Measurements from ENCODE around the gene CDC42EP2. TPM values are rescaled to one million over a fixed set of nuclear protein-coding genes. Genes with fewer than 3 reads are reported as not detected.

CDC42EP2 gene
- total and polyA plus RNA-seq, 10 of the 15 experiments (the other 5 are each of a cell fraction or from before 2014, with no cell fraction given) = 0.03 to 1.2 (median 0.09) TPM; not detected in 3

- H3K79me2 ChIP-seq (ENCODE audit: control insufficient read depth, insufficient read depth, low read length) = no peaks in the 10 kb centered on the region
- in situ Hi-C loops (cut with MboI) (no loop called here), intact Hi-C loops (cut with micrococcal nuclease; ENCODE audit: unreplicated experiment) (loop anchor here (1.0 kb wide), 2 partner anchors 40 to 55 kb away; no protein-coding TSS in a partner anchor)
- DNase-seq (ENCODE audit: low read depth, low spot score) (no peak), FAIRE-seq (peak; percentile 84), ATAC-seq (peak; percentile 89)
- ChIA-PET RAD21 (ENCODE audit: unreplicated experiment) (interaction anchor here (0.6 to 8.7 kb wide), 33 partner anchors 9 to 439 kb away, joined by 3 to 254 read pairs (median 6); partner anchors contain the start of genes CDC42EP2, DPF2 and POLA2), SMC1A (ENCODE audit: uncharacterized antibody, unreplicated experiment) (interaction anchor here (0.6 to 10.3 kb wide), 21 partner anchors 9 to 427 kb away, joined by 3 to 180 read pairs (median 4); partner anchors contain the start of genes CDC42EP2, DPF2 and POLA2), POLR2A (interaction anchor here (0.6 to 2.8 kb wide), 9 partner anchors 13 to 163 kb away, joined by 3 to 29 read pairs (median 8); partner anchors contain the start of genes CDC42EP2, DPF2 and POLA2), CTCF (interaction anchor here (0.6 to 11.8 kb wide), 43 partner anchors 9 to 1232 kb away, joined by 3 to 351 read pairs (median 4); partner anchors contain the start of genes CDC42EP2, DPF2 and POLA2)
- 54% methylated on average over 6 of the region's 6 CpGs for WGBS (ENCODE audit: insufficient coverage, insufficient replicate concordance, low lambda C conversion rate, missing lambda C conversion rate)
- no peak overlapping the region for H3K27ac ChIP-seq (ENCODE audit: control insufficient read depth, insufficient read depth)
- H3K9me3 ChIP-seq (replicated peaks; ENCODE audit: control insufficient read depth, insufficient read depth, low read length) = no peaks in the 10 kb centered on the region
- no peaks in the 10 kb centered on the region for H3K27me3 ChIP-seq (replicated peaks in 1 of 2; ENCODE audit: control insufficient read depth in 2 of 2, insufficient read depth in 2 of 2, low read length in 1 of 2)
- no peak overlapping the region for H2AFZ ChIP-seq (ENCODE audit: control insufficient read depth, low read depth, low read length)
- TF ChIP-seq TCF12 (IDR thresholded peaks at IDR 0.05; ENCODE audit: low read depth, low read length) = no peak
- TF ChIP-seq ZNF384 (IDR thresholded peaks at IDR 0.05; ENCODE audit: borderline replicate concordance, low read depth, low read length) = 0 out of 2 replicates have a peak, but pooled peaks have one; percentile 28
- TF ChIP-seq SMARCA5 (IDR thresholded peaks at IDR 0.05) = peak; percentile 84; the same call in 1 of the 2 replicates
- TF ChIP-seq ZZZ3 (IDR thresholded peaks at IDR 0.05; ENCODE audit: control insufficient read depth, insufficient read length, low read depth) = no peak
- TF ChIP-seq CTCF (IDR thresholded peaks at IDR 0.05 in 2 of 3, conservative IDR thresholded peaks at IDR 0.05 in 1 of 3; ENCODE audit: control insufficient read depth in 2 of 3, extremely low read depth in 1 of 3, insufficient read depth in 1 of 3, low read depth in 3 of 3, low read length in 3 of 3) = peak; percentile 68 to 94 (median 69)
- 0 out of 2 replicates have a peak, but pooled peaks have one; percentile 49 for TF ChIP-seq YY1 (IDR thresholded peaks at IDR 0.05; ENCODE audit: low read depth, low read length)
- peak; percentile 91 for TF ChIP-seq SMC3 (IDR thresholded peaks at IDR 0.05; ENCODE audit: borderline replicate concordance, low read length)
- TF ChIP-seq RAD21 (IDR thresholded peaks at IDR 0.05; ENCODE audit: insufficient read depth, low read depth, low read length) = peak; percentile 90
- H3K9ac ChIP-seq (ENCODE audit: control insufficient read depth, insufficient read depth, low read length) = no peak overlapping the region
- H4K20me1 ChIP-seq (ENCODE audit: control insufficient read depth, insufficient read depth) = no peaks in the 10 kb centered on the region
- no peak overlapping the region for H3K4me3 ChIP-seq
- H3K36me3 ChIP-seq (ENCODE audit: control insufficient read depth in 2 of 2, insufficient read depth in 2 of 2, low read length in 1 of 2) = peaks cover 0 to 14% of the 10 kb centered on the region in 2 experiments; a peak in 3 of 4 replicates
- H3K4me1 ChIP-seq (ENCODE audit: control insufficient read depth, insufficient read depth, low read length) = peaks cover 6% of the 10 kb centered on the region; the same call in 1 of the 2 replicates
- no TSS peak for BruUV-seq (replicated peaks)
- H3K4me2 ChIP-seq (ENCODE audit: control insufficient read depth, insufficient read depth) = no peak overlapping the region
Measured at GRCh38 chr11:65274735-65275682, 39.7 kb upstream of the CDC42EP2 start.

Data from GM12878 (cell line).